Loucy (cell line): ENCODE results near the gene SRPK1.
"Not testable (repeated sequence)": the region's sequence is repeated elsewhere in the genome, so short reads cannot be mapped to it uniquely, and the experiment has no call there.

Experiments used
- EZH2phosphoT487 ChIP-seq: fragments of 200-600 bp; IDR thresholded peaks from 2 replicates; pipeline ENCODE4 v1.6.1; 2018; ENCODE audit warnings: antibody characterized with exemption, mild to moderate bottlenecking, moderate library complexity, borderline replicate concordance
- TF ChIP-seq, protein P1 (sequence below): fragments of 200-600 bp; sonication (generic); conservative IDR thresholded peaks from 2 replicates; pipeline ENCODE4 v1.5.1; 2014; ENCODE audit warnings: mild to moderate bottlenecking, antibody characterized with exemption, low read length

DNA sequence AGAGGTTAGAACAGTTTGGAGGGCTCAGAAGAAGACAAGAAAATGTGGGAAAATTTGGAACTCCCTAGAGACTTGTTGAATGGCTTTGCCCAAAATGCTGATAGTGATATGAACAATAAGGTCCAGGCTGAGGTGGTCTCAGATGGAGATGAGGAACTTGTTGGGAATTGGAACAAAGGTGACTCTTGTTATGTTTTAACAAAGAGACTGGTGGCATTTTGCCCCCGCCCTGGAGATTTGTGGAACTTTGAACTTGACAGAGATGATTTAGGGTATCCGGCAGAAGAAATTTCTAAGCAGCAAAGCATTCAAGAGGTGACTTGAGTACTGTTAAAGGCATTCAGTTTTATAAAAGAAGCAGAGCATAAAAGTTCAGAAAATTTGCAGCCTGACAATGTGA, 19.1 kb upstream of the SRPK1 start:
- TF ChIP-seq, protein P1, sequence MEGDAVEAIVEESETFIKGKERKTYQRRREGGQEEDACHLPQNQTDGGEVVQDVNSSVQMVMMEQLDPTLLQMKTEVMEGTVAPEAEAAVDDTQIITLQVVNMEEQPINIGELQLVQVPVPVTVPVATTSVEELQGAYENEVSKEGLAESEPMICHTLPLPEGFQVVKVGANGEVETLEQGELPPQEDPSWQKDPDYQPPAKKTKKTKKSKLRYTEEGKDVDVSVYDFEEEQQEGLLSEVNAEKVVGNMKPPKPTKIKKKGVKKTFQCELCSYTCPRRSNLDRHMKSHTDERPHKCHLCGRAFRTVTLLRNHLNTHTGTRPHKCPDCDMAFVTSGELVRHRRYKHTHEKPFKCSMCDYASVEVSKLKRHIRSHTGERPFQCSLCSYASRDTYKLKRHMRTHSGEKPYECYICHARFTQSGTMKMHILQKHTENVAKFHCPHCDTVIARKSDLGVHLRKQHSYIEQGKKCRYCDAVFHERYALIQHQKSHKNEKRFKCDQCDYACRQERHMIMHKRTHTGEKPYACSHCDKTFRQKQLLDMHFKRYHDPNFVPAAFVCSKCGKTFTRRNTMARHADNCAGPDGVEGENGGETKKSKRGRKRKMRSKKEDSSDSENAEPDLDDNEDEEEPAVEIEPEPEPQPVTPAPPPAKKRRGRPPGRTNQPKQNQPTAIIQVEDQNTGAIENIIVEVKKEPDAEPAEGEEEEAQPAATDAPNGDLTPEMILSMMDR = not testable (repeated sequence)
- not testable (repeated sequence) for TF ChIP-seq EZH2phosphoT487
